Gastrocnemius medialis (tissue), 4 donors: Measurements from ENCODE around the gene SLC5A10. TPM values are rescaled to one million over a fixed set of nuclear protein-coding genes. Genes with fewer than 3 reads are reported as not detected.

ENCODE experiments used
- ATAC-seq, 2 donors: fragments of 150-250 bp; one replicate each; pipeline ENCODE4 v1.9.1; 2016
- DNase-seq, 2 donors: peaks; one replicate each; pipeline ENCODE4 v3.0.0-alpha.2; 2019
- H3K27ac ChIP-seq, 4 donors: fragments of 200-600 bp; sonication (generic); 1 replicate in 1 of 4; 2 replicates in 3 of 4; pipeline ENCODE4 v1.5.1; 2016 to 2018; ENCODE audit warnings: mild to moderate bottlenecking in 2 of 4, moderate library complexity in 1 of 4
- H3K27me3 ChIP-seq, 3 donors: fragments of 200-600 bp; sonication (generic) in 2 of 3; 1 replicate in 1 of 3; 2 replicates in 2 of 3; pipeline versions ENCODE4 v1.5.1 to v1.6.0; 2016 to 2019; ENCODE audit warnings: mild to moderate bottlenecking in 1 of 3, moderate library complexity in 1 of 3
- H3K36me3 ChIP-seq, 2 donors: fragments of 200-600 bp; sonication (generic) in 1 of 2; one replicate each; pipeline ENCODE4 v1.5.1; 2017 to 2018
- H3K4me1 ChIP-seq, 2 donors: fragments of 200-600 bp; sonication (generic) in 1 of 2; one replicate each; pipeline ENCODE4 v1.5.1; 2016 to 2017; ENCODE audit warnings: mild to moderate bottlenecking in 2 of 2
- H3K4me3 ChIP-seq, 4 donors: fragments of 200-600 bp; sonication (generic) in 3 of 4; 1 replicate in 1 of 4; 2 replicates in 3 of 4; pipeline ENCODE4 v1.5.1; 2016 to 2019; ENCODE audit warnings: mild to moderate bottlenecking in 2 of 4
- H3K9me3 ChIP-seq, 3 donors: fragments of 200-600 bp; sonication (generic) in 2 of 3; 1 replicate in 1 of 3; 2 replicates in 2 of 3; pipeline ENCODE4 v1.5.1; 2016 to 2019
- POLR2A ChIP-seq, 2 donors: fragments of 450-650 bp; IDR thresholded peaks; one replicate each; pipeline ENCODE4 v1.6.1; 2017; ENCODE audit warnings: antibody characterized with exemption in 2 of 2, mild to moderate bottlenecking in 2 of 2, moderate library complexity in 2 of 2
- in situ Hi-C, 4 donors: fragments of 200-750 bp; cut with MboI; loops; one replicate each; pipeline versions ENCODE4 v1.15.0 to v1.8.0; 2017; ENCODE audit warnings: low sequenced_read_pairs in 4 of 4
- intact Hi-C: fragments of 100-400 bp; cut with DNase I; formaldehyde crosslinking; loops from one replicate; pipeline ENCODE4 v1.15.1; 2023; ENCODE audit warnings: low total_unique reads
- total RNA-seq, 4 donors: library from RNA; depleted of rRNA; stranded (reverse); fragments of >200 nt; gene quantifications; one replicate each; pipeline versions ENCODE4 v1.1.0 to v1.2.3, GENCODE V29; 2016
- TF ChIP-seq, protein P1 (sequence below), 5 experiments: fragments of 450-650 bp in 3 of 5; fragments of 200-600 bp in 2 of 5; sonication (generic) in 2 of 5; IDR thresholded peaks in 4 of 5; conservative IDR thresholded peaks in 1 of 5; 1 replicate in 4 of 5; 2 replicates in 1 of 5; pipeline ENCODE4 v1.5.1; 2016 to 2019; ENCODE audit warnings: antibody characterized with exemption in 5 of 5, mild to moderate bottlenecking in 3 of 5, moderate library complexity in 3 of 5

SLC5A10 gene
- not detected for total RNA-seq

DNA sequence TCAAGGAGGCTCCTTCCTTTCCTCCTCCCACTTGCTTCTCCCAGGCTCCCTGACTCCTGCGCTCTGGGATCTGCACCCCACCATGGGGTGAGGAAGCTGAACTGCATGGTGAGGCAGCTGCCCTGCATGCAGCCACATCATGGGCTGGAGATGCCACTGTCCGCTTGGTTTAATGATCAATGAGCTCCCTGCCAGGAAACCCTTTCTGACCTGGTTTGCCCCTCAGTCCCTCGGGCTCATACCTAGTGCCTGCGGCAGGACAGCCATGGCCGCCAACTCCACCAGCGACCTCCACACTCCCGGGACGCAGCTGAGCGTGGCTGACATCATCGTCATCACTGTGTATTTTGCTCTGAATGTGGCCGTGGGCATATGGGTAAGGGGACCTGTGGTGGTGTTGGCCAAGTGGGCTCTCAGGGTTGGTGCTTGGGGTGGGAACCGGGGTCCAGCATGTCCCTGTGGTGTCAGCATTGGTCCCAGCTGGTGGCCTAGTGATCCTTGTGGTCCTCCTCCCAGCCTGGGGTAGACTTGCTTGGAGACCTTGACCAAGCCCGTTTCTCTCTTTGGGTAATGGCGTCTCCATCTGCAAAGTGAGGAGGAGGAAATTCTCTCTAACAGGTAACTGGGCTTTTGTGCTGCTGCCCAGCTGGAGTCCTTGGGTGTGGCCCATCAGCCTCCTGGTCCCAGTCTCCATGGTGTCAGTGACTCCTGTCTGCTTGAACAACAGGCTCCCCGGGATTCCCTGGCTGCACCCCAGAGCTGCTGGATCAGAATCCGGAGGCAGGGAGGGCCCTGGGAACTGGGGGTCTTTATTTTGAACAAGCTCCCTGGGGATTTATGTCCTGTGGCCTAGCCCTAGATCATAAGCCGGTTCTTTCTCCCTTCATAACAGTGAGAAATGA is at the start of gene SLC5A10:
Gene SLC5A10, plus strand, starts transcription at position 225 of the 902 bp plus-strand sequence. Its CDS starts 41 bp downstream, at position 266.
- peaks cover 11 to 17% (median 13%) of the 10 kb centered on the region in 3 donors for H3K27me3 ChIP-seq
- no peak for TF ChIP-seq POLR2A (IDR thresholded peaks at IDR 0.05)
- TF ChIP-seq, protein P1, sequence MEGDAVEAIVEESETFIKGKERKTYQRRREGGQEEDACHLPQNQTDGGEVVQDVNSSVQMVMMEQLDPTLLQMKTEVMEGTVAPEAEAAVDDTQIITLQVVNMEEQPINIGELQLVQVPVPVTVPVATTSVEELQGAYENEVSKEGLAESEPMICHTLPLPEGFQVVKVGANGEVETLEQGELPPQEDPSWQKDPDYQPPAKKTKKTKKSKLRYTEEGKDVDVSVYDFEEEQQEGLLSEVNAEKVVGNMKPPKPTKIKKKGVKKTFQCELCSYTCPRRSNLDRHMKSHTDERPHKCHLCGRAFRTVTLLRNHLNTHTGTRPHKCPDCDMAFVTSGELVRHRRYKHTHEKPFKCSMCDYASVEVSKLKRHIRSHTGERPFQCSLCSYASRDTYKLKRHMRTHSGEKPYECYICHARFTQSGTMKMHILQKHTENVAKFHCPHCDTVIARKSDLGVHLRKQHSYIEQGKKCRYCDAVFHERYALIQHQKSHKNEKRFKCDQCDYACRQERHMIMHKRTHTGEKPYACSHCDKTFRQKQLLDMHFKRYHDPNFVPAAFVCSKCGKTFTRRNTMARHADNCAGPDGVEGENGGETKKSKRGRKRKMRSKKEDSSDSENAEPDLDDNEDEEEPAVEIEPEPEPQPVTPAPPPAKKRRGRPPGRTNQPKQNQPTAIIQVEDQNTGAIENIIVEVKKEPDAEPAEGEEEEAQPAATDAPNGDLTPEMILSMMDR (IDR thresholded peaks at IDR 0.05 in 4 of 5, conservative IDR thresholded peaks at IDR 0.05 in 1 of 5): no peak
- H3K36me3 ChIP-seq: no peaks in the 10 kb centered on the region
- in situ Hi-C loops: no loop called here
- DNase-seq (no peak), ATAC-seq (no peak)
- no peaks in the 10 kb centered on the region for H3K9me3 ChIP-seq
- H3K4me3 ChIP-seq: no peak within 1 kb of the TSS
- intact Hi-C loops: no loop called here
- H3K4me1 ChIP-seq: no peaks in the 10 kb centered on the region
- no peak within 1 kb of the TSS for H3K27ac ChIP-seq

DNA sequence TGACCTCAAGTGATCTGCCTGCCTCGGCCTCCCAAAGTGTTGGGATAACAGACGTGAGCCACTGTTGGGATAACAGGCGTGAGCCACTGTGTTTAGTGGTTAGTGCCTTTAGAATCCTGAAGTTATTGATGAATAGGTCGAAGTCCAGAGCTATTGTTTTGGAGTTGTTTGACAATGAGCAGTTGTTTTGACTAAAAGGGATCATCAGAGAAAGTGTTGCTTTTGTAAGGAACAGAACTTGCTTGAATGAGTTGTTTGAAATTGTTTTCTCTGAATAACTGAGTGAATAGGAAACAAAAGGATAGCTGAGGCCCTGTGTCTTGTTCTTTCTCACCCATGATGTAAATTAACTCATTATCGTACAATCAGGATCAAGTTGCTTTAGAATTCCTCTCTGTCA is 47.5 kb upstream of the SLC5A10 start:
- ATAC-seq: no peak
- Histone ChIP-seq H3K9me3 (no peaks in the 10 kb centered on the region), H3K27ac (no peak overlapping the region), H3K27me3 (no peaks in the 10 kb centered on the region), H3K4me1 (no peaks in the 10 kb centered on the region), H3K36me3 (peaks cover 0 to 3% of the 10 kb centered on the region in 2 donors), H3K4me3 (no peak overlapping the region)
- in situ Hi-C loops: no loop called here
- no peak for DNase-seq
- intact Hi-C loops: no loop called here
- no peak for TF ChIP-seq POLR2A (IDR thresholded peaks at IDR 0.05)
- TF ChIP-seq, protein P1 (IDR thresholded peaks at IDR 0.05 in 4 of 5, conservative IDR thresholded peaks at IDR 0.05 in 1 of 5): no peak

DNA sequence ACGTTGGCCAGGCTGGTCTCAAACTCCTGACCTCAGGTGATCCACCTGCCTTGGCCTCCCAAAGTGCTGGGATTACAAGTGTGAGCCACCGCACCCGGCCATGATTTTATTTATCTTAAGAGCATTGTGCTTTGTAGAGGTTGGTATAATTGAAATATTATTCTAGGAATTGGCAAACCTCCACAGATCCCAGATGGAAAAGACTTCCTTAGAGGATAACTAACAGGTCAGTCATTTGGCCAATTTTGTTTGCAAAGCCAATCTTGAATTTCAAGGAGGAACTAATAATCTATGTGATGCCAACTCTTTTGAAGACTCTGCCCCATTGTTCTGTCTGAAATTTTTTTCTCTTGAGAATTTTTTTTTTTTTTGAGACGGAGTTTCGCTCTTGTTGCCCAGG is 46.7 kb upstream of the SLC5A10 start:
- H3K36me3 ChIP-seq: peaks cover 0 to 10% of the 10 kb centered on the region in 2 donors
- in situ Hi-C loops (no loop called here), intact Hi-C loops (no loop called here)

DNA sequence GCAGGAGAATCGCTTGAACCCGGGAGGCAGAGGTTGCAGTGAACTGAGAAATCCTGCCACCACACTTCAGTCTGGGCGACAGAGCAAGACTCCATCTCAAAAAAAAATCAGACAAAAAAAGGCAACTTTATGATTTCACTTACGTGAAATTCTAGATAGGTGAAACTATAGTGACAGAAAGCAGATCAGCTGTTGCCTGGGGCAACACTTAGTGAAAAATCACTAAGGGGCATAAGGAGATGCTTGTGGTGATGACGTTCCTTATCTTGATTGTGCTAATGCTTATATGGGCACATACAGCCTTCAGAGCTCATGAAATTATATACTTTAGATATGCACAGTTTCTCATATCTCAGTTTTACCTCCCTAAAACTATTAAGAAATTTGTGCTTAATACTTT is 41.6 kb upstream of the SLC5A10 start:
- Histone ChIP-seq H3K27me3 (no peaks in the 10 kb centered on the region), H3K27ac (no peak overlapping the region), H3K9me3 (no peaks in the 10 kb centered on the region), H3K36me3 (peaks cover 0 to 36% of the 10 kb centered on the region in 2 donors), H3K4me1 (no peaks in the 10 kb centered on the region), H3K4me3 (no peak overlapping the region)
- in situ Hi-C loops: no loop called here
- DNase-seq: no peak
- no peak for ATAC-seq
- TF ChIP-seq, protein P1 (IDR thresholded peaks at IDR 0.05 in 4 of 5, conservative IDR thresholded peaks at IDR 0.05 in 1 of 5): no peak
- no peak for TF ChIP-seq POLR2A (IDR thresholded peaks at IDR 0.05)
- intact Hi-C loops: no loop called here

More for the DNA sequence above, 46.7 kb upstream of the SLC5A10 start:
- TF ChIP-seq POLR2A (IDR thresholded peaks at IDR 0.05): no peak
- TF ChIP-seq, protein P1 (IDR thresholded peaks at IDR 0.05 in 4 of 5, conservative IDR thresholded peaks at IDR 0.05 in 1 of 5): no peak
- Histone ChIP-seq H3K9me3 (no peaks in the 10 kb centered on the region), H3K27ac (no peak overlapping the region), H3K4me3 (no peak overlapping the region), H3K27me3 (no peaks in the 10 kb centered on the region), H3K4me1 (no peaks in the 10 kb centered on the region)
- DNase-seq (no peak), ATAC-seq (no peak)
